ENCODE measurements around the gene DEGS2. TPM values are rescaled to one million over a fixed set of nuclear protein-coding genes. Genes with fewer than 3 reads are reported as not detected.
A peak's percentile ranks its signal among the peaks of the same experiment; 100 is the strongest.

Gene DEGS2
- total and polyA plus RNA-seq, 2 of the 13 experiments (the other 11 are each of a cell fraction or from before 2014, with no cell fraction given): 0.09 TPM

GRCh38 chr14:100192672-100193416 is 33.4 kb upstream of the DEGS2 start (continued):
- TF ChIP-seq ZNF597 (CRISPR knock-in tag; IDR thresholded peaks at IDR 0.05): 0 out of 2 replicates have a peak, but pooled peaks have one; percentile 19
- TF ChIP-seq MTF1 (CRISPR knock-in tag; IDR thresholded peaks at IDR 0.05): no peak
- TF ChIP-seq ARNT2 (CRISPR knock-in tag; IDR thresholded peaks at IDR 0.05; ENCODE audit: low read depth): peak; percentile 93
- peak; percentile 54 for TF ChIP-seq ZBTB14 (CRISPR knock-in tag; IDR thresholded peaks at IDR 0.05)
- TF ChIP-seq ATF7-NPFF (CRISPR knock-in tag; IDR thresholded peaks at IDR 0.05; ENCODE audit: low read depth): 0 out of 2 replicates have a peak, but pooled peaks have one; percentile 30
- TF ChIP-seq ELK4 (CRISPR knock-in tag; IDR thresholded peaks at IDR 0.05; ENCODE audit: borderline replicate concordance): no peak
- peak; percentile 62; the same call in 1 of the 2 replicates for TF ChIP-seq ZMYM3 (CRISPR knock-in tag; IDR thresholded peaks at IDR 0.05)
- peak; percentile 76; the same call in 1 of the 2 replicates for TF ChIP-seq GMEB1 (CRISPR knock-in tag; IDR thresholded peaks at IDR 0.05; ENCODE audit: borderline replicate concordance)
- TF ChIP-seq ZNF18 (CRISPR knock-in tag; IDR thresholded peaks at IDR 0.05; ENCODE audit: insufficient replicate concordance): peak; percentile 97
- peak; percentile 93 for TF ChIP-seq KDM2A (CRISPR knock-in tag; IDR thresholded peaks at IDR 0.05; ENCODE audit: borderline replicate concordance, low read depth)
- TF ChIP-seq NFIB (CRISPR knock-in tag; IDR thresholded peaks at IDR 0.05; ENCODE audit: borderline replicate concordance): no peak
- TF ChIP-seq XBP1 (CRISPR knock-in tag; IDR thresholded peaks at IDR 0.05): 0 out of 2 replicates have a peak, but pooled peaks have one; percentile 52
- peak; percentile 87; the same call in 1 of the 2 replicates for TF ChIP-seq SATB2 (CRISPR knock-in tag; IDR thresholded peaks at IDR 0.05)
- peak; percentile 44; the same call in 1 of the 2 replicates for TF ChIP-seq FOSL1 (CRISPR knock-in tag; IDR thresholded peaks at IDR 0.05; ENCODE audit: borderline replicate concordance)
- TF ChIP-seq ZC3H13 (CRISPR knock-in tag; IDR thresholded peaks at IDR 0.05): 0 out of 2 replicates have a peak, but pooled peaks have one; percentile 66
- TF ChIP-seq ZMYM4 (CRISPR knock-in tag; IDR thresholded peaks at IDR 0.05): peak; percentile 99
- TF ChIP-seq ATF5 (CRISPR knock-in tag; IDR thresholded peaks at IDR 0.05; ENCODE audit: low read depth): no peak
- TF ChIP-seq ATF2 (CRISPR knock-in tag; IDR thresholded peaks at IDR 0.05): peak; percentile 72
- peak; percentile 65 for TF ChIP-seq ZEB1 (IDR thresholded peaks at IDR 0.05; ENCODE audit: insufficient replicate concordance, low read depth)

Measured in HepG2 (cell line).